Glutamatergic neuron (in vitro differentiated cells): ENCODE data around the gene NR3C2. TPM values are rescaled to one million over a fixed set of nuclear protein-coding genes. Genes with fewer than 3 reads are reported as not detected.

Experiments
- DNase-seq: peaks from one replicate; pipeline ENCODE4 v3.0.0; 2022
- H3K27ac Mint-ChIP-seq: one replicate; pipeline ENCODE4 v1.8.0; 2020; ENCODE audit warnings: mild to moderate bottlenecking, mixed read lengths, inconsistent platforms; ENCODE audit not compliant: unreplicated experiment
- H3K27me3 Mint-ChIP-seq: one replicate; pipeline ENCODE4 v1.8.0; 2020; ENCODE audit warnings: mild to moderate bottlenecking, moderate library complexity, mixed read lengths, inconsistent platforms; ENCODE audit not compliant: unreplicated experiment
- H3K36me3 Mint-ChIP-seq: one replicate; pipeline ENCODE4 v1.8.0; 2020; ENCODE audit warnings: mild to moderate bottlenecking, mixed read lengths, inconsistent platforms; ENCODE audit not compliant: unreplicated experiment
- H3K4me1 Mint-ChIP-seq: one replicate; pipeline ENCODE4 v1.8.0; 2020; ENCODE audit warnings: mild to moderate bottlenecking, low read depth, mixed read lengths, inconsistent platforms; ENCODE audit not compliant: unreplicated experiment
- H3K4me3 Mint-ChIP-seq: one replicate; pipeline ENCODE4 v1.8.0; 2020; ENCODE audit warnings: mild to moderate bottlenecking, mixed read lengths, inconsistent platforms; ENCODE audit not compliant: unreplicated experiment
- H3K9me3 Mint-ChIP-seq: one replicate; pipeline ENCODE4 v1.8.0; 2020; ENCODE audit warnings: mild to moderate bottlenecking, moderate library complexity, mixed read lengths, inconsistent platforms; ENCODE audit not compliant: unreplicated experiment
- CTCF ChIP-seq: fragments of 200-600 bp; sonication (generic); IDR thresholded peaks from one replicate; pipeline ENCODE4 v1.5.0; 2021; ENCODE audit not compliant: partially characterized antibody, unreplicated experiment
- long read RNA-seq: library from polyadenylated mRNA; unstranded; transcript quantifications from one replicate; pipeline ENCODE4 v2.0.0, GENCODE V29; 2020; ENCODE audit not compliant: unreplicated experiment
- total RNA-seq: library from RNA; stranded (reverse); fragmentation: NEBNext Ultra II Directional; extraction: Animal tissue kit (Norgen Biotek cat#: 25700); gene quantifications from one replicate; pipeline ENCODE4 v1.2.1, GENCODE V29; 2021; ENCODE audit not compliant: unreplicated experiment

Gene NR3C2
- 0.29 TPM for total RNA-seq
- long read RNA-seq: 0 reads

GRCh38 chr4:148441986-148442831 lies at the start of gene NR3C2:
TSS of gene NR3C2 (minus strand) at chr4:148442414.
- Mint-ChIP-seq H3K4me1 (peaks cover 3% of the 10 kb centered on the region), H3K27me3 (peaks cover 12% of the 10 kb centered on the region), H3K36me3 (no peaks in the 10 kb centered on the region), H3K9me3 (peaks cover 6% of the 10 kb centered on the region), H3K4me3 (peak within 1 kb of the TSS; percentile 98), H3K27ac (no peak within 1 kb of the TSS)
- no peak for TF ChIP-seq CTCF
- peak; percentile 95 for DNase-seq

GRCh38 chr4:148487181-148487580 lies 45.0 kb upstream of the NR3C2 start:
- no peaks in the 10 kb centered on the region for H3K9me3 Mint-ChIP-seq
- DNase-seq: no peak
- no peaks in the 10 kb centered on the region for H3K4me1 Mint-ChIP-seq
- H3K27me3 Mint-ChIP-seq: no peaks in the 10 kb centered on the region
- no peak overlapping the region for H3K27ac Mint-ChIP-seq
- H3K36me3 Mint-ChIP-seq: no peaks in the 10 kb centered on the region
- no peak for TF ChIP-seq CTCF
- no peak overlapping the region for H3K4me3 Mint-ChIP-seq

GRCh38 chr4:148481636-148482035 lies 39.4 kb upstream of the NR3C2 start:
- no peaks in the 10 kb centered on the region for H3K27me3 Mint-ChIP-seq
- H3K36me3 Mint-ChIP-seq: no peaks in the 10 kb centered on the region
- no peak overlapping the region for H3K27ac Mint-ChIP-seq
- no peaks in the 10 kb centered on the region for H3K9me3 Mint-ChIP-seq
- no peak for TF ChIP-seq CTCF
- H3K4me1 Mint-ChIP-seq: no peaks in the 10 kb centered on the region
- H3K4me3 Mint-ChIP-seq: no peak overlapping the region
- DNase-seq: no peak

- Mint-ChIP-seq H3K9me3 (peaks cover 3% of the 10 kb centered on the region), H3K27me3 (no peaks in the 10 kb centered on the region), H3K27ac (no peak overlapping the region), H3K36me3 (no peaks in the 10 kb centered on the region), H3K4me1 (no peaks in the 10 kb centered on the region), H3K4me3 (no peak overlapping the region)
- DNase-seq: no peak
- TF ChIP-seq CTCF: no peak
Observed at GRCh38 chr4:148477276-148477675, 35.1 kb upstream of the NR3C2 start.

- TF ChIP-seq CTCF: no peak
- no peaks in the 10 kb centered on the region for H3K36me3 Mint-ChIP-seq
- no peak overlapping the region for H3K27ac Mint-ChIP-seq
- no peak overlapping the region for H3K4me3 Mint-ChIP-seq
- no peak for DNase-seq
- no peaks in the 10 kb centered on the region for H3K27me3 Mint-ChIP-seq
- no peaks in the 10 kb centered on the region for H3K4me1 Mint-ChIP-seq
- H3K9me3 Mint-ChIP-seq: peaks cover 3% of the 10 kb centered on the region
Observed at GRCh38 chr4:148469938-148470337, 27.7 kb upstream of the NR3C2 start.
